ENCODE measurements around the gene FSTL5. TPM values are rescaled to one million over a fixed set of nuclear protein-coding genes. Genes with fewer than 3 reads are reported as not detected.

FSTL5 gene
- total RNA-seq, 2 donors from 2014 or later: not detected

DNA sequence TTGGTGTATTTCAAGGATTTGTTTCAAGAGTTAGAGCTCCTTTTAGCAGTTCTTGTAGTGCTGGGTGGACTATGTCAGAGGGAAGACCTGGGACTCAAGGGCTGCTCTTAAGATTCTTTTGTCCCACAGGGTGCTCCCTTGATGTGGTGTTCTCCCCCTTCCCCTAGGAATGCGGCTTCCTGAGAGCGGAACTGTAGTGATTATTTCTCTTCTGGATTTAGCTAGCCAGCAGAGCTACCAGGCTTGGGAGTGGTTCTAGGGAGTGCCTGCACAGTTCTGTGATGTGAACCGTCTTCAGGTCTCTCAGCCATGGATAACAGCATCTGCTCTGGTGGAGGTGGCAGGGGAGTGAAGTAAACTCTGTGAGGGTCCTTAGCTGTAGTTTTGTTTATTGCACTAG lies 336.8 kb downstream of the FSTL5 start:
- no peak overlapping the region for H3K27ac Mint-ChIP-seq

DNA sequence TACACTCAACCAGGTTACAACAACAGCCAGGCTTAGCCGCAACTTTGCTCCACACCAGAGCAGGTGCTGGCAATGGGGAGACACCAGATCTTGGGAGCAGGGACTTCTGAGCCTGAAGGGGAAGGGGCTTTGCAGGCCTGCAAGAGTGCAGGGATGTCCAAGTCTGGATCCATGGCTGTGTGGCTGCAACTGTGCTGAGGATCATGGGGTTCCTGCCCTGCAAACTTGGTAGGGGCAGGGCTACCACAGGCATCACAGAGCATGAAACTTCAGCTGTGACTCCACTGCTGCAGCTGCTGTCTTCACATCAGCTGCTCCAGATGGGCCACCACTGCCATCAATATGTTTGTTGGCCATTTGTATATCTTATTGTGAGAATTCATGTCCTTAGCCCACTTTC lies 340.4 kb downstream of the FSTL5 start:
- H3K4me3 Mint-ChIP-seq: no peak overlapping the region
- H3K9me3 ChIP-seq (ENCODE audit: control insufficient read depth, low read length, poor library complexity, severe bottlenecking): no peaks in the 10 kb centered on the region
- no peak overlapping the region for H3K27ac Mint-ChIP-seq
- no peaks in the 10 kb centered on the region for H3K27me3 Mint-ChIP-seq
- H3K4me1 Mint-ChIP-seq: no peaks in the 10 kb centered on the region
- DNase-seq (no peak), ATAC-seq (no peak)
- no peaks in the 10 kb centered on the region for H3K36me3 Mint-ChIP-seq (ENCODE audit: low read depth)

More for the DNA sequence above, 336.8 kb downstream of the FSTL5 start:
- no peaks in the 10 kb centered on the region for H3K36me3 Mint-ChIP-seq (ENCODE audit: low read depth)
- H3K9me3 ChIP-seq (ENCODE audit: control insufficient read depth, low read length, poor library complexity, severe bottlenecking): no peaks in the 10 kb centered on the region
- no peaks in the 10 kb centered on the region for H3K4me1 Mint-ChIP-seq
- ATAC-seq (no peak), DNase-seq (no peak)
- no peak overlapping the region for H3K4me3 Mint-ChIP-seq
- no peaks in the 10 kb centered on the region for H3K27me3 Mint-ChIP-seq

DNA sequence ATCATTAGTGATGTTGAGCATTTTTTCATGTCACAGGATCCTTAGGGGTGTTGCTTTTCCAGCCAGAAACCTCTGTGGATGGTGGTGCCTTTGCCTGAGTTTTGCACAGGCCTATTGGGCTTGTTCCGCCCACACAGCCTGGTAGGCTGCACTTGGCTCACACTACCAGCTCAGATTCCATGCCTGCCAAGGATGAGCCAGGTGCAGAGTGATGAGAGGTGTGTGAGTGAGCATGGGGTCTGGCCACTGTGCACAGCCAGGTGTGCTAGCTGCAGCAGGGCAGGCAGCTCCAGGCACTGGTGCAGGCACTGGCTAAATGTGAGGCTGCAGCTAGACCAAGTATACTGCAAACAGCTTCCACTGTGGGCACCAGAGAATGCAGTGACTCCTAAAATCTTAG lies 341.6 kb downstream of the FSTL5 start:
- DNase-seq: no peak
- no peak overlapping the region for H3K4me3 Mint-ChIP-seq

DNA sequence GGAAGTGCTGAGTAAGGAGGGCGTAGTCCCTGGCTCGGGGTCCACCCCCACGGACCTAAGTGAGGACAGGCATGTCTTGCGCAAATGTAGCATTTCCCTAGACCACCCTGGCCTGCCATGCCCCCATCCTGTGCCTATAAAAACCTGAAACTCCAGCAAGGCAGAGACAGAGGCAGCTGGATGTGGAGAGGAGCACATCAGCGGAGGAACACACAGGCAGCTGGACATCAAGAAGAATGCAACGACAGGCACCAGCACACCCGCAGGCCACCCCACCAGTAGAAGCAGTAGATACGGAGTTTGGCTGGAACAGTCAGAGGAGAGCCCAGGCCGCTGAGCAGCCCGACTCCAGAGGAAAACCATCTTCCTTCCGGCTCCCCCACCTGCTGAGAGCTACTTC lies 345.9 kb downstream of the FSTL5 start:
- Mint-ChIP-seq H3K4me1 (no peaks in the 10 kb centered on the region), H3K36me3 (ENCODE audit: low read depth) (no peaks in the 10 kb centered on the region), H3K27me3 (no peaks in the 10 kb centered on the region), H3K4me3 (no peak overlapping the region), H3K27ac (no peak overlapping the region)
- no peaks in the 10 kb centered on the region for H3K9me3 ChIP-seq (ENCODE audit: control insufficient read depth, low read length, poor library complexity, severe bottlenecking)
- ATAC-seq (no peak), DNase-seq (no peak)

More for the DNA sequence above, 341.6 kb downstream of the FSTL5 start:
- H3K27ac Mint-ChIP-seq: no peak overlapping the region
- H3K27me3 Mint-ChIP-seq: no peaks in the 10 kb centered on the region
- H3K36me3 Mint-ChIP-seq (ENCODE audit: low read depth): no peaks in the 10 kb centered on the region
- no peaks in the 10 kb centered on the region for H3K4me1 Mint-ChIP-seq
- no peak for ATAC-seq
- H3K9me3 ChIP-seq (ENCODE audit: control insufficient read depth, low read length, poor library complexity, severe bottlenecking): no peaks in the 10 kb centered on the region

DNA sequence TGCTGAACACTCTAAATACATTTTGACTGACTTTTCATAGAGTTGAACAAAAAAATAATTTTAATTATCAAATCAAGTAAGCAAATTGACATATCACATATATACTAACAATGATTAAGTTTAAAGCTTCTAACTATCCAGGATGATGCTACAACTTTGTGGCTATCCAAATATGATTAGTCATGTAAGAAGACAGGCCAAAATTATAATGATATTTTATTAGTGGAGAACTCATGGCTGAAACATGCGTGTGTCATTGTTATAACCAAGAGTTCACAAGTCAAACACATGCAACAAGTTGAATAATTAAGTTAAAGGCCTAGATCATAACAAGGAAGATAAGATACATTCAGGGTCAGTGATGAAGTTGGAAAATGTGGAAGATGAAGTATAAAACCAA lies 346.8 kb downstream of the FSTL5 start:
- no peaks in the 10 kb centered on the region for H3K9me3 ChIP-seq (ENCODE audit: control insufficient read depth, low read length, poor library complexity, severe bottlenecking)
- no peak overlapping the region for H3K27ac Mint-ChIP-seq
- H3K36me3 Mint-ChIP-seq (ENCODE audit: low read depth): no peaks in the 10 kb centered on the region
- H3K27me3 Mint-ChIP-seq: no peaks in the 10 kb centered on the region
- H3K4me1 Mint-ChIP-seq: no peaks in the 10 kb centered on the region
- H3K4me3 Mint-ChIP-seq: no peak overlapping the region
- DNase-seq (no peak), ATAC-seq (no peak)

DNA sequence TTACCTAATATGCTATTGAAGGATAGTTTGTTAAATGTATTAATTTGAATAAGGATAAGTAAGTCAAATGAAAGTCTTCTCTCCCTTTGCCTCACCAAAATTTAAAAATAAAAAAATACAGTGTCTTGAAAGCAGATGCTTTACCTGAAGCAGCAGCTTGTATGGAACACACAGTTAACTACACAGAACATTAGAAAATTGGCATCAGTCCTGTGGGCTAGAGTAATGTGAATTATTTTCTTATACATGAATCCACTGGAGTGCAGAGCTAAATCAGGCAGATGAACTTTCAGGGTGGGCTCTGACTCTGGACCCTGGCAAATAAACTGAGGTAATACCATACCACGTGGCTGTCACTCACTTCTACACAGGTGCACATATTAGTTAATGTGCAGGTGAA lies 348.0 kb downstream of the FSTL5 start:
- no peaks in the 10 kb centered on the region for H3K4me1 Mint-ChIP-seq
- no peak for ATAC-seq
- H3K27ac Mint-ChIP-seq: no peak overlapping the region
- DNase-seq: no peak
- H3K9me3 ChIP-seq (ENCODE audit: control insufficient read depth, low read length, poor library complexity, severe bottlenecking): no peaks in the 10 kb centered on the region
- no peaks in the 10 kb centered on the region for H3K36me3 Mint-ChIP-seq (ENCODE audit: low read depth)
- no peaks in the 10 kb centered on the region for H3K27me3 Mint-ChIP-seq
- no peak overlapping the region for H3K4me3 Mint-ChIP-seq

DNA sequence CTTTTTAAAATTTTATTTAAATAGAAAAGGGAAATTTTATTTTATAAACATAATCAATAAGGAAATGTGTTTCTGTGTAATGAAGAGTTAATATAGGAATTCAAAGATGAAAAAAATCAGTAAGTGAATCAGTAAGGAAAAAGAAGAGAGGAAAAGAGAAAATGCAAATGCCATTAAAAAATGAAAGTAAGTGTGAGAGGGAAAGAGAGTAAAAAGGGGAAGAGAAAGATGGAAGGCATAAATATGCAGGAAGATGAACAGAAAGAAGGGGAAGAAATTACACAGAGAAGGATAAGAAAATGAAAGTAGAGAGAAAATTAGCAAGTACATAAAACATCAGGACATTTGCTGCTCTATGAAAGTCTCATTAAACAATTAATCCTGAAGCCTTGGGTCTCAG lies 349.9 kb downstream of the FSTL5 start:
- H3K4me1 Mint-ChIP-seq: no peaks in the 10 kb centered on the region
- H3K9me3 ChIP-seq (ENCODE audit: control insufficient read depth, low read length, poor library complexity, severe bottlenecking): no peaks in the 10 kb centered on the region
- no peak overlapping the region for H3K4me3 Mint-ChIP-seq

DNA sequence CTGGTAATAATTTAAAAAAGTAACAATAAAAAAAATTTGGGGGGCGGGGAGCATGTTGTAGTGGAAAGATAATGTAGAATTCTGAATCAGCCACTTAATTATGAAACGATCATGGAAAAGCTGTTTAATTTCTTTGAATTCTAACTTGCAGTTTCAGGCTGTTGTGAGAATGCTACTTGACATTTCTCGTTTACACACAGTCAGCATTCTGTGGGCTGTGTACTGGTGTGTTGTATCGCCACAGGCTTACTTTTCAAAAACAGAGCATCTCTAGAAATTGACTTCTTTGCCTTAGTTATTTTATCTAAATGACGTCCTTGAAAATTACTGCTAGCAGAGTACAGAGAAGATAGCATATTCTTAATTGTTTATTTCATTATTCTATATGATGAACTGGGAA lies 350.4 kb downstream of the FSTL5 start:
- ATAC-seq: no peak

More for the DNA sequence above, 349.9 kb downstream of the FSTL5 start:
- Mint-ChIP-seq H3K27me3 (no peaks in the 10 kb centered on the region), H3K27ac (no peak overlapping the region), H3K36me3 (ENCODE audit: low read depth) (no peaks in the 10 kb centered on the region)
- ATAC-seq (no peak), DNase-seq (no peak)

DNA sequence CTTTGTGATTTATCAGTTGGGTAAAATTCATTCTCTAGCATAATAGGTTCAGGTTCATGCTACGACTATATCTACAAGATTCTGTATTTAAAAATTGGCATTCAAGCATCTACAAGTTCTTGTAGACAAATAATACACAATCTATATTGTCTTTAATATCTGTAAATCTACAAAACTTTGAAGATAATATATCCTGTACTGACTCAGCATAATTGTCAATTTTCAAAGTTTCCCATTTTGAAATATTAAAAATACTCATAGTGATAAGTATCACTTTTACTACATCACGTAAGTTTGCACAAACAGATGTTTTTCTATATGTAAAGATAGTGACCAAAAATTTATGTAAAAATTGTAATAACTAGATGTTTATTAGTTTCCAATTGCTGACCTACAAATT lies 360.6 kb downstream of the FSTL5 start:
- Mint-ChIP-seq H3K4me1 (no peaks in the 10 kb centered on the region), H3K36me3 (ENCODE audit: low read depth) (no peaks in the 10 kb centered on the region), H3K4me3 (no peak overlapping the region), H3K27ac (no peak overlapping the region), H3K27me3 (no peaks in the 10 kb centered on the region)
- ATAC-seq (no peak), DNase-seq (no peak)
- no peaks in the 10 kb centered on the region for H3K9me3 ChIP-seq (ENCODE audit: control insufficient read depth, low read length, poor library complexity, severe bottlenecking)

More for the DNA sequence above, 350.4 kb downstream of the FSTL5 start:
- Mint-ChIP-seq H3K27me3 (no peaks in the 10 kb centered on the region), H3K4me1 (no peaks in the 10 kb centered on the region), H3K36me3 (ENCODE audit: low read depth) (no peaks in the 10 kb centered on the region), H3K27ac (no peak overlapping the region), H3K4me3 (no peak overlapping the region)
- H3K9me3 ChIP-seq (ENCODE audit: control insufficient read depth, low read length, poor library complexity, severe bottlenecking): no peaks in the 10 kb centered on the region
- DNase-seq: no peak

DNA sequence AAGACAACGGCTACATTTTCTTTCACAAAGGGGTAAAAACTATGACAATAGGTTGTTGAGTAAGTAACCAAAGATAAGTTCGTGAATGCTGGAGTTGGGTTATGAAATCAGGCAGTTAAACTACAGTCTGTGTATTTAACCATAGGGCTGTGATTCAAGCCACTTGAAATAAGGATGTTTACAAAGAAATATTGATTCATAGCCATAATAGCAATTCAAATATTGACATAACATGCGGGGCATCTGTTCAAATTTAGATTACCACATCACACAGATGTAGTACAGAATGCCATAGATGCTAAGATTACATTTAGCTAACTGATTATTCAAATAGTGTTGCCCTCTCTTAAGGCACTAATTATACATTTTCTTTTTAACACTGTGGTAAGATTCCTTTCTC lies 364.1 kb downstream of the FSTL5 start:
- DNase-seq (no peak), ATAC-seq (no peak)
- H3K4me3 Mint-ChIP-seq: no peak overlapping the region
- no peak overlapping the region for H3K27ac Mint-ChIP-seq
- H3K9me3 ChIP-seq (ENCODE audit: control insufficient read depth, low read length, poor library complexity, severe bottlenecking): no peaks in the 10 kb centered on the region
- H3K27me3 Mint-ChIP-seq: no peaks in the 10 kb centered on the region
- no peaks in the 10 kb centered on the region for H3K4me1 Mint-ChIP-seq
- H3K36me3 Mint-ChIP-seq (ENCODE audit: low read depth): no peaks in the 10 kb centered on the region

DNA sequence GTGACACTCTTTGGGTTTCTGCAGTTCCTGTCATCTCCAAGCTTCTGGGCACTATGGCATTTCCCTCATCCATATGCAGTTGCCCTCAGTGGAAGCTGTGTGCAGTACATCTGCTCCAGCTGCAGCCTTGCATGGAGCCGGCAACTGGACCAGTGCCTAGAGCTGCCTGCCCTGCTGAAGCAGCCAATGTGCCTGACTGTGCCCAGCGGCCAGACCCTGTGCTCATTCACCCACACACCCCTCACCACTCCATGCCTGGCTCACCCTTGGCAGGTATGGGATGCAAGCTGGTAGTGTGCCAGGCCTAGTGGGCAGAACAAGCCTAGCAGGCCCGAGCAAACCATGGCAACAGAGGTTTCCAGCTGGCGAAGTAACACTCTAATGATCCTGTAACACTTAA lies 370.8 kb downstream of the FSTL5 start:
- Mint-ChIP-seq H3K36me3 (ENCODE audit: low read depth) (no peaks in the 10 kb centered on the region), H3K4me3 (no peak overlapping the region), H3K27ac (no peak overlapping the region), H3K4me1 (no peaks in the 10 kb centered on the region), H3K27me3 (no peaks in the 10 kb centered on the region)
- DNase-seq: no peak
- no peaks in the 10 kb centered on the region for H3K9me3 ChIP-seq (ENCODE audit: control insufficient read depth, low read length, poor library complexity, severe bottlenecking)
- ATAC-seq: no peak

DNA sequence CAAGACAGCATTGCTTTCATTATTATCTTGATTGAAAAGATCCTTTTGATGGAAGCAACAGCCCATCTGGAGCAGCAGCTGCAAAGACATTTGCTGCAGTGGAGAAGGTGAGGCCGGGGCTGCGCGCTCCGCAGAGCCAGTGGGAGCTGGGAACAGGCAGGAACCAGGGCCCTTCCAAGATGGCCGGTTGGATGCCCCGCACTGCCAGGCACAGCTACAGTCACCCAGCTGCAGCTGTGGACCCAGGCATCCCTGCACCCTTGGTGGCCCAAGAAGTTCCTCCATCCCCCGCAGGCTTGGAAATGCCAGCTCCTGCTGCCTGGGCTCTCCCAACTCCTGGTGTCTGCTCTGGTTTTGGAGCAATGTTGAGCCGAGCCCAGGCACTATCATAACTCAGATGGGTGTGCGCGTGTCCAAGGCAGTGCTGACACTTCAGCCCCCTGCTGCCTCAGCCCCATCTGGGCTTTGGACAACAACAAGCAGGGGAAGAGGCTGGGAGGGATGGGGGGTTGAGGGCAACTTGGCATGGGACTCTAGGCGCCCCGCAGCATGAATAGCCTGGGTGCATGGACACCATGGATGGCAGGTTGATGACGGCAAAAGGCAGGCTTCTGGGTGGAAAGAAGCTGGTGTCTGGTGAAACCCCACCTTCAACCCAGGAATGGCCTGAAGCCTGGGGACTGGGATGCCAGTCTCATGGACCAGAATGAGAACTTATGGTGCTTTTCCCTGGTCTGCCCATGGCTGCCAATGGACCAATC lies 371.8 kb downstream of the FSTL5 start:
- H3K9me3 ChIP-seq (ENCODE audit: control insufficient read depth, low read length, poor library complexity, severe bottlenecking): no peaks in the 10 kb centered on the region
- no peak for DNase-seq
- H3K4me3 Mint-ChIP-seq: no peak overlapping the region
- no peaks in the 10 kb centered on the region for H3K4me1 Mint-ChIP-seq
- H3K27me3 Mint-ChIP-seq: no peaks in the 10 kb centered on the region
- no peak overlapping the region for H3K27ac Mint-ChIP-seq
- no peak for ATAC-seq
- no peaks in the 10 kb centered on the region for H3K36me3 Mint-ChIP-seq (ENCODE audit: low read depth)

DNA sequence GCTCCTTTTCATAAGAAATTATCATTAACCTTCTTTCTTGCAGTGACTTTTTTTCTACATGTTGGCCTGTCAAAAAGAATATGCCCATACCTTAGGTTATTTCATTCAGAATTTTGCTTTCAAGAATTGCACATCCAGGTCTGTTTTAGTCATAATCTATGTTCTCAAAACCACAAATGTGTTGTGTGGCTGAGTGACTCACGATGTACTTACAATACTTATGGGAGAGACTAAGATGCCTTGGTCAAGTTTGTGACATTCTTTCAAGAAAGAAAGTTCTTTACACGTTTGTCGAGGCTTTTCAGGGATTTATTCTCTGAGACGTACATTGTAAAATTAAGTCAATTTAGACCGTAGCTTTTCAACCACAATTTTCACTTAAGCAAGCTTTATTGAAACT lies 396.7 kb downstream of the FSTL5 start:
- no peaks in the 10 kb centered on the region for H3K9me3 ChIP-seq (ENCODE audit: control insufficient read depth, low read length, poor library complexity, severe bottlenecking)
- Mint-ChIP-seq H3K36me3 (ENCODE audit: low read depth) (no peaks in the 10 kb centered on the region), H3K4me1 (no peaks in the 10 kb centered on the region), H3K27ac (no peak overlapping the region), H3K27me3 (no peaks in the 10 kb centered on the region), H3K4me3 (no peak overlapping the region)
- no peak for ATAC-seq
- no peak for DNase-seq

DNA sequence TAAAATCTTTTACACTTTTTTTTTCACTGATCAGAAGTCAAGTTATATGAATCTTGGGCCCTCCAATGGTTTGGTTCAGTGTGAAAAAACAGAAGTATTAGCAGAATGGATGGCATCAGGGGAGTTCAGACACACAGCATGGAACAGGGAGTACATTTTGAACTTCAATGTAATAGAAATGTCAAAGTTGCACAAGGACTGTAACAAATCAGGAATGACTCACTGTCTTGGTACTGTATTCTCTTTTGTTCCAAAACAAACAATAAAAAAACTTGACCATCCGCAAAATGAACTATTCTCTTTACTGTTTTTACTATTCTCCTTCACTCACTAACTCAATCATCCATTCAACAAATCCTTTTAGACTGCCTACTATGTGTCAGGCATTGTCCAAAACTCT lies 401.0 kb downstream of the FSTL5 start:
- ATAC-seq (no peak), DNase-seq (no peak)
- no peak overlapping the region for H3K4me3 Mint-ChIP-seq
- H3K27me3 Mint-ChIP-seq: no peaks in the 10 kb centered on the region
- H3K9me3 ChIP-seq (ENCODE audit: control insufficient read depth, low read length, poor library complexity, severe bottlenecking): peaks cover 2% of the 10 kb centered on the region
- H3K27ac Mint-ChIP-seq: no peak overlapping the region
- H3K4me1 Mint-ChIP-seq: no peaks in the 10 kb centered on the region
- no peaks in the 10 kb centered on the region for H3K36me3 Mint-ChIP-seq (ENCODE audit: low read depth)

Measured in T-helper 17 cell (primary cell).